DMS153 treated with DMSO at 0.1 percent for 48 hours (cell line): Measurements from ENCODE around the gene C11orf87.

Source experiments
- DNase-seq: peaks from one replicate; lab custom pipeline; 2025; ENCODE audit not compliant: unreplicated experiment; lab: John Stamatoyannopoulos, UW

C11orf87 gene

GRCh38 chr11:109439684-109440083 lies 17.7 kb downstream of the C11orf87 start:
- no peak for DNase-seq

GRCh38 chr11:109443052-109443451 lies 21.1 kb downstream of the C11orf87 start:
- no peak for DNase-seq

GRCh38 chr11:109454857-109455256 lies 32.9 kb downstream of the C11orf87 start:
- DNase-seq, result no peak
